IMR-90 (cell line): ENCODE results near the gene KIF12. TPM values are rescaled to one million over a fixed set of nuclear protein-coding genes. Genes with fewer than 3 reads are reported as not detected.

Experiments used
- ATAC-seq: fragments of 200-7000 bp; cut with Tn5 transposase; 2 replicates; pipeline ENCODE4 v1.9.1; 2020; ENCODE audit warnings: low read depth, mild to moderate bottlenecking, moderate library complexity
- BruUV-seq: library from RNA; stranded (reverse); fragments of 400-500 nt; replicated peaks from 2 replicates; lab custom pipeline; 2021; lab: Mats Ljungman, UMichigan
- CTCF ChIA-PET: fragments of 300-600 bp; formaldehyde crosslinking; extraction: SDS; loops from one replicate; lab custom pipeline; 2021; ENCODE audit warnings: antibody characterized with exemption; lab: Yijun Ruan, JAX
- POLR2A ChIA-PET: fragments of 300-600 bp; sonication (Branson Sonifier 250); formaldehyde crosslinking; loops from one replicate; lab custom pipeline; 2022; ENCODE audit warnings: antibody characterized with exemption; ENCODE audit not compliant: unreplicated experiment; lab: Charles Lee
- DNase-seq: peaks from one replicate; pipeline ENCODE4 v3.0.0; 2013
- H2AFZ ChIP-seq: replicated peaks from 2 replicates; pipeline ENCODE3; 2013; ENCODE audit warnings: low read length, mild to moderate bottlenecking; ENCODE audit not compliant: poor library complexity
- H2AK5ac ChIP-seq: 2 replicates; pipeline ENCODE4 v1.6.1; 2013; ENCODE audit warnings: low read depth, low read length, inconsistent platforms
- H2AK9ac ChIP-seq: replicated peaks from 2 replicates; pipeline ENCODE3; 2013; ENCODE audit warnings: mild to moderate bottlenecking, low read depth, low read length, moderate library complexity; ENCODE audit not compliant: poor library complexity
- H2BK120ac ChIP-seq: 2 replicates; pipeline ENCODE4 v1.6.1; 2013; ENCODE audit warnings: low read depth, low read length, inconsistent platforms
- H2BK15ac ChIP-seq: 3 replicates; pipeline ENCODE4 v1.6.1; 2013; ENCODE audit warnings: low read depth, low read length, inconsistent platforms
- H2BK20ac ChIP-seq: 2 replicates; pipeline ENCODE4 v1.6.1; 2013; ENCODE audit warnings: low read depth, mild to moderate bottlenecking, inconsistent platforms, low read length, moderate library complexity
- H2BK5ac ChIP-seq: 2 replicates; pipeline ENCODE4 v1.6.1; 2013; ENCODE audit warnings: mild to moderate bottlenecking, low read depth, low read length, inconsistent platforms; ENCODE audit not compliant: poor library complexity, severe bottlenecking
- H3K14ac ChIP-seq: replicated peaks from 2 replicates; pipeline ENCODE4 v1.6.1; 2013; ENCODE audit warnings: low read depth, low read length, inconsistent platforms
- H3K18ac ChIP-seq: 2 replicates; pipeline ENCODE4 v1.6.1; 2013; ENCODE audit warnings: low read depth, low read length, control low read depth
- H3K23ac ChIP-seq: 2 replicates; pipeline ENCODE4 v1.6.1; 2013; ENCODE audit warnings: low read depth, low read length, inconsistent platforms
- H3K27ac ChIP-seq: 2 replicates; pipeline ENCODE4 v1.5.1; 2013; ENCODE audit warnings: mild to moderate bottlenecking, control low read depth, low read length; ENCODE audit not compliant: insufficient read depth
- H3K27me3 ChIP-seq: 2 replicates; pipeline ENCODE4 v1.6.1; 2013; ENCODE audit warnings: low read length; ENCODE audit not compliant: control insufficient read depth, insufficient read depth
- H3K36me3 ChIP-seq: 2 replicates; pipeline ENCODE4 v1.6.1; 2013; ENCODE audit warnings: low read length, mixed read lengths; ENCODE audit not compliant: control insufficient read depth, insufficient read depth
- H3K4ac ChIP-seq: 2 replicates; pipeline ENCODE4 v1.6.1; 2013; ENCODE audit warnings: low read depth, low read length, inconsistent platforms
- H3K4me1 ChIP-seq: 2 replicates; pipeline ENCODE4 v1.6.1; 2013; ENCODE audit warnings: low read length, mixed read lengths; ENCODE audit not compliant: control insufficient read depth, insufficient read depth
- H3K4me2 ChIP-seq: 2 replicates; pipeline ENCODE4 v1.6.1; 2013; ENCODE audit warnings: low read depth, mild to moderate bottlenecking, control low read depth, low read length, moderate library complexity
- H3K4me3 ChIP-seq: 2 replicates; pipeline ENCODE4 v1.5.1; 2013; ENCODE audit warnings: low read depth, mild to moderate bottlenecking, control low read depth, low read length, moderate library complexity; ENCODE audit not compliant: insufficient read depth
- H3K56ac ChIP-seq: 2 replicates; pipeline ENCODE4 v1.6.1; 2013; ENCODE audit warnings: low read length, inconsistent platforms; ENCODE audit not compliant: insufficient read depth; ENCODE audit errors: extremely low read depth
- H3K79me1 ChIP-seq, 2 experiments: 2 replicates each; pipeline ENCODE4 v1.6.1; 2013; ENCODE audit warnings: low read length in 2 of 2, inconsistent platforms in 1 of 2, low read depth in 1 of 2
- H3K9ac ChIP-seq: 2 replicates; pipeline ENCODE4 v1.6.1; 2013; ENCODE audit warnings: low read depth, low read length, control low read depth
- H3K9me1 ChIP-seq: 2 replicates; pipeline ENCODE4 v1.6.1; 2013; ENCODE audit warnings: low read length, inconsistent platforms; ENCODE audit not compliant: insufficient read depth
- H3K9me3 ChIP-seq: 2 replicates; pipeline ENCODE4 v1.6.1; 2013; ENCODE audit warnings: low read length; ENCODE audit not compliant: control insufficient read depth, insufficient read depth
- H4K20me1 ChIP-seq: 2 replicates; pipeline ENCODE4 v1.6.1; 2013; ENCODE audit warnings: low read length, inconsistent platforms; ENCODE audit not compliant: insufficient read depth
- H4K5ac ChIP-seq: 2 replicates; pipeline ENCODE4 v1.6.1; 2013; ENCODE audit warnings: mild to moderate bottlenecking, low read depth, low read length, control low read depth
- H4K8ac ChIP-seq, 2 experiments: 2 replicates each; pipeline ENCODE4 v1.6.1; 2013; ENCODE audit warnings: low read depth in 2 of 2, low read length in 2 of 2, control low read depth in 1 of 2, inconsistent platforms in 1 of 2
- H4K91ac ChIP-seq: 2 replicates; pipeline ENCODE4 v1.6.1; 2013; ENCODE audit warnings: low read depth, low read length, inconsistent platforms; ENCODE audit not compliant: insufficient read depth
- BHLHE40 ChIP-seq: fragments of 150-350 bp; IDR thresholded peaks from 2 replicates; pipeline ENCODE4 v1.6.1; 2016; ENCODE audit warnings: mild to moderate bottlenecking, low read depth, low read length
- CTCF ChIP-seq: conservative IDR thresholded peaks from 2 replicates; pipeline ENCODE4 v1.5.1; 2012; ENCODE audit warnings: mild to moderate bottlenecking, low read depth, low read length, improper control_type of control experiment
- RAD21 ChIP-seq: IDR thresholded peaks from 2 replicates; pipeline ENCODE4 v1.6.1; 2012; ENCODE audit warnings: low read length, improper control_type of control experiment
- WGBS, 2 experiments: methylation state at CpG; one replicate each; pipeline versions ENCODE4 v1.1.5 to v1.1.7; 2013; ENCODE audit warnings: missing lambda C conversion rate in 2 of 2; ENCODE audit not compliant: insufficient read length in 1 of 2; ENCODE audit errors: extremely low coverage in 2 of 2; 5-methylcytosine and 5-hydroxymethylcytosine counted together
- dilution Hi-C: fragments of 300-500 bp; cut with HindIII; formaldehyde crosslinking; loops from one replicate; pipeline ENCODE4 v1.14.3; 2018; ENCODE audit warnings: low sequenced_read_pairs; ENCODE audit not compliant: unreplicated experiment
- in situ Hi-C: fragments of 300-500 bp; cut with MboI; formaldehyde crosslinking; loops from 3 replicates; pipeline ENCODE4 v1.14.3; 2019; ENCODE audit warnings: low sequenced_read_pairs, inconsistent platforms, mixed read lengths
- intact Hi-C: fragments of 100-400 bp; cut with micrococcal nuclease; formaldehyde crosslinking; loops from 2 replicates; pipeline ENCODE4 v1.10.0; 2022
- polyA plus RNA-seq, 3 experiments: library from polyadenylated mRNA; depleted of rRNA; stranded (reverse); fragments of >200 nt; gene quantifications; 2 replicates each; pipeline ENCODE4 v1.2.3, GENCODE V29; 2012; ENCODE audit warnings: low replicate concordance in 1 of 3
- total RNA-seq: library from RNA; depleted of rRNA; stranded (reverse); fragments of >200 nt; gene quantifications from 2 replicates; pipeline ENCODE4 v1.2.3, GENCODE V29; 2012

Gene KIF12
- total and polyA plus RNA-seq, 2 of the 4 experiments (the other 2 are of a cell fraction) = not detected

GRCh38 chr9:114069476-114070187 is 29.5 kb downstream of the KIF12 start:
- no peak overlapping the region for H4K91ac ChIP-seq
- no peak overlapping the region for H3K4ac ChIP-seq
- ChIA-PET POLR2A (no interaction called here), CTCF (interaction anchor here (1.0 kb wide), 1 partner anchor 38 kb away, joined by 3 read pairs; no protein-coding TSS in a partner anchor)
- H2AK9ac ChIP-seq = no peak overlapping the region
- no peak overlapping the region for H2AFZ ChIP-seq
- H3K18ac ChIP-seq = no peak overlapping the region
- TF ChIP-seq RAD21 (no peak), CTCF (no peak), BHLHE40 (no peak)
- H2AK5ac ChIP-seq = no peak overlapping the region
- no peak overlapping the region for H3K23ac ChIP-seq
- in situ Hi-C loops (no loop called here), dilution Hi-C loops (no loop called here), intact Hi-C loops (no loop called here)
- H4K5ac ChIP-seq = no peak overlapping the region
- no peak overlapping the region for H4K8ac ChIP-seq
- H2BK15ac ChIP-seq = no peak overlapping the region
- no peak overlapping the region for H3K9ac ChIP-seq
- H3K56ac ChIP-seq = no peak overlapping the region
- no peak for DNase-seq
- peaks cover 29% of the 10 kb centered on the region for H3K27me3 ChIP-seq
- no peak overlapping the region for H3K27ac ChIP-seq
- no peak overlapping the region for H3K4me3 ChIP-seq
- no peak overlapping the region for H3K14ac ChIP-seq
- H3K4me1 ChIP-seq = no peaks in the 10 kb centered on the region
- H3K4me2 ChIP-seq = no peak overlapping the region
- H3K9me3 ChIP-seq = no peaks in the 10 kb centered on the region
- no CpG with 5 or more reads among the region's 9 CpGs for WGBS, 2 experiments
- BruUV-seq = no TSS peak
- ATAC-seq = no peak
- H3K36me3 ChIP-seq = no peaks in the 10 kb centered on the region
- no peak overlapping the region for H2BK20ac ChIP-seq
- no peaks in the 10 kb centered on the region for H3K79me1 ChIP-seq
- H4K20me1 ChIP-seq = no peaks in the 10 kb centered on the region
- no peak overlapping the region for H2BK5ac ChIP-seq
- no peak overlapping the region for H2BK120ac ChIP-seq
- no peaks in the 10 kb centered on the region for H3K9me1 ChIP-seq
